ENCODE results near the gene CCDC184. TPM values are rescaled to one million over a fixed set of nuclear protein-coding genes. Genes with fewer than 3 reads are reported as not detected.

The CCDC184 gene
- polyA plus RNA-seq, 2 of the 4 experiments (the other 2 are of a cell fraction): 1.5 to 2.7 TPM

DNA sequence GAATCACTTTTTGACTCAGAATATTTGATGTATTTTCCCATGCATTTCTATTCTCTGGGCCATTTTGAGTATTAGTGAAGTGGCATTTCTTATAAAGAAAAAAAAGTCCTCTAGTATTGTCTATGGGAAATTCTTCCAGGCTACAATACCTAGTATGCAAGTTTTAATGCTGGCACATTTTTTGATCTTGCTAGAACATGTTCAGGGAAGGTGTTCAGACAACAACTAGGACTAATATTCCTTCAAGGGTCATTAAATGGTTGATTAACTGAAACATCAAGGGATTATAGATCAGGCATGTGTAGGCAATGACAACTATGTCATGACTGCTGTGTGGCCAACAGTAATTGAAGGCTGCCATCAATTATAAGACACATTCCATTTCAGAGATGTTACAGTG lies 7.7 kb downstream of the CCDC184 start:
- DNase-seq (ENCODE audit: low read depth in 1 of 2, low spot score in 1 of 2) (no peak), ATAC-seq (no peak), FAIRE-seq (no peak)
- ChIA-PET CTCF (no interaction called here), POLR2A (no interaction called here)
- peaks cover 22% of the 10 kb centered on the region; the same call in 2 of the 3 replicates for H3K4me1 ChIP-seq
- TF ChIP-seq FOXS1 (CRISPR knock-in tag; IDR thresholded peaks at IDR 0.05): no peak
- no peak for TF ChIP-seq HEYL (CRISPR knock-in tag; IDR thresholded peaks at IDR 0.05)
- TF ChIP-seq KDM5A (IDR thresholded peaks at IDR 0.05): no peak
- TF ChIP-seq USF2 (IDR thresholded peaks at IDR 0.05): no peak
- no peak for TF ChIP-seq CBX2 (IDR thresholded peaks at IDR 0.05; ENCODE audit: borderline replicate concordance, low read depth)
- TF ChIP-seq ESRRA (IDR thresholded peaks at IDR 0.05; ENCODE audit: borderline replicate concordance, low read length): no peak
- TF ChIP-seq NFE2L2 (conservative IDR thresholded peaks at IDR 0.05; ENCODE audit: low read length): no peak
- TF ChIP-seq SMC3 (IDR thresholded peaks at IDR 0.05): no peak
- TF ChIP-seq CEBPB (IDR thresholded peaks at IDR 0.05): no peak
- no peak for TF ChIP-seq RNF2 (IDR thresholded peaks at IDR 0.05; ENCODE audit: borderline replicate concordance, low read depth)
- TF ChIP-seq, protein P1, sequence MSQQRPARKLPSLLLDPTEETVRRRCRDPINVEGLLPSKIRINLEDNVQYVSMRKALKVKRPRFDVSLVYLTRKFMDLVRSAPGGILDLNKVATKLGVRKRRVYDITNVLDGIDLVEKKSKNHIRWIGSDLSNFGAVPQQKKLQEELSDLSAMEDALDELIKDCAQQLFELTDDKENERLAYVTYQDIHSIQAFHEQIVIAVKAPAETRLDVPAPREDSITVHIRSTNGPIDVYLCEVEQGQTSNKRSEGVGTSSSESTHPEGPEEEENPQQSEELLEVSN (IDR thresholded peaks at IDR 0.05; ENCODE audit: borderline replicate concordance, low read depth): no peak
- H3K9me3 ChIP-seq: no peaks in the 10 kb centered on the region
- H3K27ac ChIP-seq: no peak overlapping the region
- H3K4me3 ChIP-seq: no peak overlapping the region
- H3K4me2 ChIP-seq: no peak overlapping the region

DNA sequence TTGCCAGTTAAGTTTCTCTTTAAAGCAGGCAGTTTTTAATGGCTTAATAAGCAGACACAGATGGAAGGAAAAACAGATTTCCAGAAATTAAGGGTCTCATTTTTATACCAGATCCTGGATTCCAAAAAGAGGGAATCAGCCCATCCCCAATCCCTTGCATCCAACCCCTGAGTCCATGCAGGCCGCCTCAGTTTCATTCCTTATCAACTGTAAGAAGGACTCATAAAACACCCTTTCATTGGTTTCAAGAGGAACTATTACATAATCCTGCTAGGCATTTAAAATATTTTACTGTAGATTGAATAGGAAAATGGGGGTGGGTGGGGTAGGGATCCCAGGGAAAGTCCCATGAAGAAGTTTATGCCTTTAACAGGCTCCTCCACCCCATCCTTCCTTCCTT lies 9.4 kb downstream of the CCDC184 start:
- Histone ChIP-seq H3K4me1 (peaks cover 34% of the 10 kb centered on the region; the same call in 2 of the 3 replicates), H3K9me3 (no peaks in the 10 kb centered on the region), H3K27ac (no peak overlapping the region), H3K4me2 (no peak overlapping the region), H3K4me3 (no peak overlapping the region)
- TF ChIP-seq FOSL2 (IDR thresholded peaks at IDR 0.05) (no peak), FOSL2 (CRISPR knock-in tag; IDR thresholded peaks at IDR 0.05) (no peak), BCL3 (IDR thresholded peaks at IDR 0.05) (no peak), HOXB13 (CRISPR knock-in tag; IDR thresholded peaks at IDR 0.05; ENCODE audit: low read depth) (no peak), MAFK (IDR thresholded peaks at IDR 0.05; ENCODE audit: partially characterized antibody) (no peak), HMGXB4 (CRISPR knock-in tag; IDR thresholded peaks at IDR 0.05; ENCODE audit: borderline replicate concordance) (no peak), KDM5A (IDR thresholded peaks at IDR 0.05) (no peak), ATOH8 (CRISPR knock-in tag; IDR thresholded peaks at IDR 0.05; ENCODE audit: low read depth) (no peak), ZFP36 (IDR thresholded peaks at IDR 0.05; ENCODE audit: borderline replicate concordance, partially characterized antibody) (no peak), POLR2AphosphoS2 (conservative IDR thresholded peaks at IDR 0.05; ENCODE audit: low read length) (no peak), GATA3 (IDR thresholded peaks at IDR 0.05; ENCODE audit: borderline replicate concordance) (no peak), ZNF302 (CRISPR knock-in tag; IDR thresholded peaks at IDR 0.05) (no peak), BHLHE40 (IDR thresholded peaks at IDR 0.05; ENCODE audit: low read depth, low read length) (no peak)
- TF ChIP-seq, protein P2, sequence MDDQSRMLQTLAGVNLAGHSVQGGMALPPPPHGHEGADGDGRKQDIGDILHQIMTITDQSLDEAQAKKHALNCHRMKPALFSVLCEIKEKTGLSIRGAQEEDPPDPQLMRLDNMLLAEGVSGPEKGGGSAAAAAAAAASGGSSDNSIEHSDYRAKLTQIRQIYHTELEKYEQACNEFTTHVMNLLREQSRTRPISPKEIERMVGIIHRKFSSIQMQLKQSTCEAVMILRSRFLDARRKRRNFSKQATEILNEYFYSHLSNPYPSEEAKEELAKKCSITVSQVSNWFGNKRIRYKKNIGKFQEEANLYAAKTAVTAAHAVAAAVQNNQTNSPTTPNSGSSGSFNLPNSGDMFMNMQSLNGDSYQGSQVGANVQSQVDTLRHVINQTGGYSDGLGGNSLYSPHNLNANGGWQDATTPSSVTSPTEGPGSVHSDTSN (IDR thresholded peaks at IDR 0.05): no peak
- CTCF ChIA-PET: interaction anchor here (0.6 to 1.5 kb wide), 5 partner anchors 9 to 429 kb away, joined by 3 to 4 read pairs (median 4); partner anchors contain the start of gene CCDC184
- DNase-seq (ENCODE audit: low read depth in 1 of 2, low spot score in 1 of 2) (no peak), FAIRE-seq (no peak), ATAC-seq (no peak)
- WGBS (ENCODE audit: missing lambda C conversion rate): 64% methylated on average over 1 of the region's 1 CpG
- POLR2A ChIA-PET: no interaction called here
